NB4 (cell line): ENCODE results near the gene DAZ3.
"Not testable (repeated sequence)": the region's sequence is repeated elsewhere in the genome, so short reads cannot be mapped to it uniquely, and the experiment has no call there.

ENCODE experiments used
- CTCF ChIP-seq: IDR thresholded peaks from one replicate; pipeline ENCODE4 v1.5.1; 2012; ENCODE audit warnings: low read depth, low read length
- MAX ChIP-seq: IDR thresholded peaks from 2 replicates; pipeline ENCODE4 v1.6.1; 2011; ENCODE audit warnings: low read depth, low read length
- MYC ChIP-seq: IDR thresholded peaks from 2 replicates; pipeline ENCODE4 v1.6.1; 2011; ENCODE audit warnings: low read depth, low read length
- POLR2A ChIP-seq: IDR thresholded peaks from 2 replicates; pipeline ENCODE4 v1.6.1; 2011; ENCODE audit warnings: mild to moderate bottlenecking; ENCODE audit not compliant: insufficient read length; ENCODE audit errors: extremely low read depth

- not testable (repeated sequence) for TF ChIP-seq POLR2A, CTCF, MYC, MAX
Measured at GRCh38 chrY:24825069-24825468, 11.9 kb upstream of the DAZ3 start.
